Aorta (tissue), 5 donors: ENCODE data around the gene CDH23. TPM values are rescaled to one million over a fixed set of nuclear protein-coding genes. Genes with fewer than 3 reads are reported as not detected.

ENCODE experiments used
- ATAC-seq: fragments of 200-7000 bp; cut with Tn5 transposase; one replicate; pipeline ENCODE4 v1.9.1; 2022; ENCODE audit warnings: moderate library complexity; ENCODE audit not compliant: low FRiP score
- DNase-seq, 2 donors: peaks; one replicate each; pipeline ENCODE4 v3.0.0-alpha.2; 2020
- H3K27ac ChIP-seq, 2 donors: one replicate each; pipeline ENCODE4 v1.5.1; 2013; ENCODE audit warnings: low read length in 2 of 2, mild to moderate bottlenecking in 2 of 2, moderate library complexity in 2 of 2, control low read depth in 1 of 2, inconsistent platforms in 1 of 2, low read depth in 1 of 2
- H3K27me3 ChIP-seq, 2 donors: one replicate each; pipeline ENCODE4 v1.6.1; 2013; ENCODE audit warnings: control low read depth in 1 of 2, low read length in 1 of 2, mild to moderate bottlenecking in 1 of 2, moderate library complexity in 1 of 2; ENCODE audit not compliant: insufficient read depth in 2 of 2, control insufficient read depth in 1 of 2
- H3K36me3 ChIP-seq, 2 donors: one replicate each; pipeline ENCODE4 v1.6.1; 2013; ENCODE audit warnings: control low read depth in 1 of 2, low read length in 1 of 2, mild to moderate bottlenecking in 1 of 2; ENCODE audit not compliant: insufficient read depth in 2 of 2, control insufficient read depth in 1 of 2
- H3K4me1 ChIP-seq, 2 donors: one replicate each; pipeline ENCODE4 v1.6.1; 2013; ENCODE audit warnings: low read length in 2 of 2, control low read depth in 1 of 2, mild to moderate bottlenecking in 1 of 2, moderate library complexity in 1 of 2; ENCODE audit not compliant: insufficient read depth in 2 of 2, control insufficient read depth in 1 of 2
- H3K4me3 ChIP-seq, 2 donors: one replicate each; pipeline ENCODE4 v1.5.1; 2013; ENCODE audit warnings: low read length in 2 of 2, control low read depth in 1 of 2, mild to moderate bottlenecking in 1 of 2
- H3K9me3 ChIP-seq: one replicate; pipeline ENCODE4 v1.6.1; 2013; ENCODE audit warnings: mild to moderate bottlenecking, low read length; ENCODE audit not compliant: control insufficient read depth
- WGBS, 2 donors: extraction: QIAGEN DNeasy Blood & Tissue Kit; methylation state at CpG; one replicate each; pipeline ENCODE4 v1.1.7; 2013; 5-methylcytosine and 5-hydroxymethylcytosine counted together
- intact Hi-C, 2 donors: fragments of 100-400 bp; cut with DNase I; formaldehyde crosslinking; loops; one replicate each; pipeline versions ENCODE4 v1.14.2 to v1.15.0; 2022
- polyA plus RNA-seq, 2 donors: library from polyadenylated mRNA; stranded (reverse); fragments of 200-250 nt; gene quantifications; one replicate each; pipeline ENCODE4 v1.2.3, GENCODE V29; 2013
- total RNA-seq, 2 donors: library from RNA; stranded (reverse); fragmentation: NEBNext Ultra II Directional; extraction: Animal tissue kit (Norgen Biotek cat#: 25700); gene quantifications; one replicate each; pipeline ENCODE4 v1.2.1, GENCODE V29; 2021
- donor health status: healthy with polysubstance abuse.
- donor health status: Bipolar disorder and iron deficiency.
- donor health status: DM: no; HTN: no; CAD: no.
- donor health status: DM: no; HTN: no; CAD: no.
- donor health status: DM: yes; HTN: yes; CAD: no.

The CDH23 gene
- total and polyA plus RNA-seq, 4 donors = 0.50 to 16.6 (median 7.3) TPM

DNA sequence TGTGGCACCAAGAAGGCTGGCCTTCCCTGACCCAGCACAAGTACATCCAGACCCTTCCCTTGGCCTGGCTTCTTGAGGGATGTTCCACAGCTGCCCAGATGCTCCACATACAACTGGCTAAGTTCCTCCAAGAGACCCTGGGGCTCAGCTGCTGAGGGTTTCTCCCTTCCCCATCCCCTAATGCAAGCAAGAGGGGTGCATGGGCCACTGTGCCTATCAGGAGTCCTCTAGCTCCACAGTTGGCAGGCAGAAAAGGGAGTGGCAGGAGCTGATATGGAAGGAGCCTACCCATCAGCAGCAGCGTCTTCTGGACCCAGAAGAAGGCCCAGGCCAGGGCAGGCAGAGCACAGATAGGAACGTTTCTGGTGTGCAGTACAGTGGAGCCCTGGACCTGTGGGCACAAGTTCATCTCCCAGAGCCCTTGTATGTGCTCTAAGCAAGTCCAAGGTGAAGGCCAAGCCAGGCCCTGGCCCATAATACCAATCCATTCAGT is 350.4 kb downstream of the CDH23 start:
- intact Hi-C loops = no loop called here
- H3K36me3 ChIP-seq = peaks cover 0 to 8% of the 10 kb centered on the region in 2 donors
- no peak overlapping the region for H3K4me3 ChIP-seq
- no peaks in the 10 kb centered on the region for H3K27me3 ChIP-seq
- H3K4me1 ChIP-seq = no peaks in the 10 kb centered on the region
- DNase-seq (no peak), ATAC-seq (peak; percentile 3)
- 66 to 84% methylated on average over 2 of the region's 2 CpGs for WGBS, 2 donors
- peaks cover 4% of the 10 kb centered on the region for H3K9me3 ChIP-seq
- H3K27ac ChIP-seq = no peak overlapping the region

DNA sequence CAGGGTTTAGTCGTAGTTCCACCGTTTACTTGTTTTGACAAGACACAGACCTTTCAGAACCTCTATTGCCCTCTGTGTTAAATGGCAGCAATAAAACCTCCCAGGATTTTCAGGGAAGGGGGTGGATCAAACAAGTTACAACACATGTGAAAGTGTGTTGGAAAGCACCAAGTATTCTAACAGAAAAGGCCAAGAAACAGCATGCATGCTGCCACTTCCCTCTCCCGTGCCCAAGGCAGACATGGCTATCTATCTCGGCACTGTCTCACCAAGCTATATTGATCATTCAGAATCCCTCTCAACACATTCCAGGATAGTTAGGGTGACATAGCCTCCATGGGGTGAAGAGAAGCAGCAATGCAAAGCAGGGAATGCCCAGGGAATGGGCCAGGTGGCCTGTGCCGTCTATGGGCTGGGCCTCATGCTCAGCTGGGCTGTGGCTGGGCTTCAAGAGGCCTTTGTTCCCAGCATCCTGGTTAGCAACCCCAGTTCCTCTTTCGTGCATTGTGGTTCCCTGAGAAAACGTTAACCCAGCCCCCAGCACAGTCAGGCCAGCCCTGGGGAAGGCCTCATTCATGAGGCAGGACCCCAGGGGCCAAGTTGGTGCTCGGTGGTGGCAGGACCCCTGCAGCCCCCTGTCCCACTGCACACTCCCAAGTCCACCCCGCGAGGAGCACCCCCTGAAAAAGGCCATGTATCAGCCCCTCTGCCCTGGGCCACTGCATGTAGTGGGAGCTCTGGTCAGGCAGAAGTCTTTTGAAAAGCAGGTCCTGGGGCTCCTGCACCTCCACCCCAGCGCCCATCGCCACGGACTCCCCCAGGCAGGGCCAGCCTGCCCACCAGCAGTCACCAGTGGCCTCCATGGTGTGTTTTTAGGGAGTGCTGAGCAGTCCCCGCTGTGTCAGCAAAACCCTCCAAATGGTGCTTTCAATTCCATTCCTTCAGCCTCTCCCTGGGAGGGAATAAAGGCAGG is 351.1 kb downstream of the CDH23 start:
- ATAC-seq = no peak
- no peaks in the 10 kb centered on the region for H3K27me3 ChIP-seq
- 85 to 87% methylated on average over 14 of the region's 14 CpGs for WGBS, 2 donors
- H3K4me3 ChIP-seq = no peak overlapping the region
- no peak overlapping the region for H3K27ac ChIP-seq
- intact Hi-C loops = no loop called here
- H3K36me3 ChIP-seq = peaks cover 0 to 11% of the 10 kb centered on the region in 2 donors
- H3K9me3 ChIP-seq = no peaks in the 10 kb centered on the region
- peak in 1 of 2 donors; percentile 76 for DNase-seq
- no peaks in the 10 kb centered on the region for H3K4me1 ChIP-seq

DNA sequence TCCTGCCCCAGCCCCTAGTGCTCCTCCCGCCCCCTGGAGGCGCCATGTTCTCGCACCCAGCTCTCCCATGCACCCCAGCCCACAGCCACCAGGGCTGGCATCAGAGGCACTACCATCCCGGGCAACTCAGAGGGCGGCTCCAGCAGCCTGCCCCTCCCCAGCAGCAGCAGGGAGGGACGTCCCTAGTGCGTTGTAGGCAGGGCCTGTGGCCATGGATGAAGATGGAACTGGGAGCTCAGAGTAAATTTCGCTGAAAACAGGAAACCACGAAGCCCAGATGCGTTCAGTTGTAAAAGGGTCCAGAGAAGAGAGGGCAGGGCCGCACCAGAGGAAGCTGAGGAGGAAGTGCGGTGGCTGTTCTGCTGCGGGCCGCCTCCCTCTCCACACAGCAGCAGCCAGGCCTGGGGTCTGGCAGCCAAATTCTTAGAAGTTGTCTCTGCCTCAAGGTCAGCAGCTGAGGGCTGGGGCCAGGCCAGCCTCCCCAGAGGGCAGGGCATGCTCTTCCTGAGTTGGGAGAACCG is 352.0 kb downstream of the CDH23 start:
- intact Hi-C loops = no loop called here
- Histone ChIP-seq H3K9me3 (no peaks in the 10 kb centered on the region), H3K4me1 (no peaks in the 10 kb centered on the region), H3K27ac (no peak overlapping the region), H3K36me3 (peaks cover 0 to 11% of the 10 kb centered on the region in 2 donors), H3K4me3 (no peak overlapping the region), H3K27me3 (no peaks in the 10 kb centered on the region)
- ATAC-seq = peak; percentile 62
- WGBS, 2 donors = 66 to 68% methylated on average over 15 of the region's 15 CpGs
- DNase-seq = peak in 1 of 2 donors; percentile 90

DNA sequence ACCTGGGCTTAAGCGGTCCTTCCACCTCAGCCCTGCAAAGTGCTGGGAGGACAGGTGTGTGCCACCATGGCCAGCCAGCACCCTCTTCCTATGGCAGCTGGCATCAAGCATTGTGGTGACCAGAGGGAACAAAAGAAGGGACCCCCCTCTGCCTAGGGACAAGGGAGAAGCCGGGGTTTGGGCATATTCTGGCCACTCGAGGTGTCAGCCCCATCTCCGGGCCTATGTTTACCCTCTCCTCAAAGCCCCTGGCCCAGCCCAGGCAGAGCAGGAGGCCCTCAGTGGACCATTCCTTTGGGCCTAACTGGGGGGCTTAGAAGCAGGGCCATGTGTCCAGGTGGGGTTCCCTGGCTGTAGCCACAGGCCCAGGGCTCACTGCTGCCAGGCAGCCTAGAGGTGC is 352.7 kb downstream of the CDH23 start:
- Histone ChIP-seq H3K4me1 (no peaks in the 10 kb centered on the region), H3K9me3 (no peaks in the 10 kb centered on the region), H3K27me3 (no peaks in the 10 kb centered on the region), H3K27ac (no peak overlapping the region), H3K4me3 (no peak overlapping the region), H3K36me3 (peaks cover 3 to 11% of the 10 kb centered on the region in 2 donors)
- no peak for DNase-seq
- no peak for ATAC-seq
- WGBS, 2 donors = 93 to 94% methylated on average over 4 of the region's 4 CpGs
- intact Hi-C loops = no loop called here

DNA sequence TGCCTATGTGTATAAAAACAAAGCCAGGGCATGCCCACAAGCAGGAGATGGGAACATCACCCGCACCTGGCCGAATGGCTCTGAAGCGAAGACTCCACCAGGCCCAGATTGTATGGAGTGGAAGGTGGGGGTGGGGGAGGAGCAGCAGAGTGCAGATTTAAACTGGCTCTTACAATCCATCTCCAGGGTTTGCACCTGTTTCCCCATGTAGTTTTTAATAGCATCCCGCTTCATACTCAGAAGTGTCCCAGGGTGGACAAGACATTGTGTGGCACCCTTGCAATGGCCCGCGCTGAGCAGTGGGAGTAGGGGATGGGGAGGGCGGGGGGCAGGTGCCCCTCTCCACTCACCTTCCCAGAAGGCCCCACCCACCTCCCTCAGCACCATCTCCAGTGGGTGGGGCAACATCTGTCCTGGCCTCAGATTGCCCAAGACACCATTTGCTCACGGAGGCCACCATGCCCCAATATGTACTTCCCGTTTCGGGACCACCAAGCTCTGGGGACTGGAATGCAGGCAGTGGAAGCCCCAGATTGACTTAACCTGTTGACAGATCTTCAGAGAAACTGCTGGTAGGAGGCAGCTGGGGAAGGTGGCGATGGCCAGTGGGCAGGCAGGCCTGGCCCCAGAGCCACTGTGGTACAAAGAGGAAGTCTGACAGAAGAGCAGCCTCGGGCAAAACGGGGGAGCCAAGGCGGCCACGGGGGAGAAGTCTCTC is 353.6 kb downstream of the CDH23 start:
- Histone ChIP-seq H3K4me1 (no peaks in the 10 kb centered on the region), H3K4me3 (no peak overlapping the region), H3K36me3 (peaks cover 3 to 11% of the 10 kb centered on the region in 2 donors), H3K27me3 (no peaks in the 10 kb centered on the region), H3K27ac (no peak overlapping the region), H3K9me3 (no peaks in the 10 kb centered on the region)
- no peak for ATAC-seq
- WGBS, 2 donors = 87 to 88% methylated on average over 15 of the region's 15 CpGs
- intact Hi-C loops = no loop called here
- no peak for DNase-seq

DNA sequence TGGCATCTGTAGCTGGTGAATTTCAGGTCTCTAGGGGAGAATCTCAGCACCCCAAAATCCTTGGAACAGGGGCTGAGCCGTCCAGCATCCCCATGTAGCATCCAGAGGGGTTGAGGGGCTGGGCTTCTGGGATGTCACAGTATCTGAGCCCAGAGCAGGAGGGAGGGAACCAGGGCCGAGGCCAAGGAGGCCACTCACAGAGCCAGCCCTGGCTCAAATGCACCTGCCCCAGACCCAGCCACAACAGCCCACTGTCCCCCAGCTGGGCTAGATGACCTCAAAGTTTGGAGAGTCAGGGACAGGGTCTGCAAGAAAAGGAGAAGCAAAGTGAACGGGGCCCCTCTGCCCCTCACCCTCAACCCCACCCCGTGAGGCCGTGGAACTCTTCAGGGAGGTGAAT is 354.3 kb downstream of the CDH23 start:
- 79 to 86% methylated on average over 5 of the region's 5 CpGs for WGBS, 2 donors
- intact Hi-C loops = no loop called here
- ATAC-seq (no peak), DNase-seq (no peak)
- peaks cover 3 to 11% of the 10 kb centered on the region in 2 donors for H3K36me3 ChIP-seq
- H3K9me3 ChIP-seq = no peaks in the 10 kb centered on the region
- H3K27me3 ChIP-seq = no peaks in the 10 kb centered on the region
- no peaks in the 10 kb centered on the region for H3K4me1 ChIP-seq
- H3K27ac ChIP-seq = no peak overlapping the region
- no peak overlapping the region for H3K4me3 ChIP-seq

DNA sequence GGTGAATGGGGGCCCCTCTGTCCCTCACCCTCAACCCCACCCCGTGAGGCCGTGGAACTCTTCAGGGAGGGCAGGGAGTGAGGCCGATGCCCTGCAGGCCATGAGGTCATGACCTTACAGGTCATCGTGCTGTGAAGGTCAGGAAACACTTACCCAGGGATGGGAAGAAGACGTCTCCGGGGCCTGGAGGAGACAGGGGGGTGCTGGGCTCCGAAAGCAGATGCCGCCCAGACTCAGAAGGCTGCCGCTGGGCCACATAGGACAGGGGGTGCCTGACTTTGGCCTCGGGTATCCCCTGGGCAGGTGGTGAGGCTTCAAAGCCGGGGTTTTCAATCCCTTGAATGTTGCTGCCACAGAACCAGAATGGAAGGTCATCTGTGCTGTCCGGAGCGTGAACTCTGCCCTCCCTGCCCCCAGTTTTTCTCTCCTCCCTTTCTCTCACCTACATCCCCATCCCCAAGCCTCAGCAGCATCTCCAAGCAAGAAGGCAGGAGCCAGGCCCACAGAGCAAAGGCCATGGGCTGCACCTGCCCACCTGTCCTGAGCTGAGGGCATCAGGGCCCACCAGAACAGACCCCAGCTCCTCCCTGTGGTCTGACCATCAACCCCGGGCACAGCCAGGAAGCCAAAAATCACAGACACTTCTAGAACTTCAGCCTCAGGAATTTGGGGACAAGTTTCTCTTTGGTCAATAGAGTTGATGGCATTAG is 354.9 kb downstream of the CDH23 start:
- peaks cover 3 to 11% of the 10 kb centered on the region in 2 donors for H3K36me3 ChIP-seq
- no peak overlapping the region for H3K27ac ChIP-seq
- 81% methylated on average over 14 of the region's 14 CpGs for WGBS, 2 donors
- H3K9me3 ChIP-seq = no peaks in the 10 kb centered on the region
- DNase-seq (peak in 1 of 2 donors; percentile 68), ATAC-seq (no peak)
- no peaks in the 10 kb centered on the region for H3K4me1 ChIP-seq
- H3K4me3 ChIP-seq = no peak overlapping the region
- no peaks in the 10 kb centered on the region for H3K27me3 ChIP-seq
- intact Hi-C loops = no loop called here

DNA sequence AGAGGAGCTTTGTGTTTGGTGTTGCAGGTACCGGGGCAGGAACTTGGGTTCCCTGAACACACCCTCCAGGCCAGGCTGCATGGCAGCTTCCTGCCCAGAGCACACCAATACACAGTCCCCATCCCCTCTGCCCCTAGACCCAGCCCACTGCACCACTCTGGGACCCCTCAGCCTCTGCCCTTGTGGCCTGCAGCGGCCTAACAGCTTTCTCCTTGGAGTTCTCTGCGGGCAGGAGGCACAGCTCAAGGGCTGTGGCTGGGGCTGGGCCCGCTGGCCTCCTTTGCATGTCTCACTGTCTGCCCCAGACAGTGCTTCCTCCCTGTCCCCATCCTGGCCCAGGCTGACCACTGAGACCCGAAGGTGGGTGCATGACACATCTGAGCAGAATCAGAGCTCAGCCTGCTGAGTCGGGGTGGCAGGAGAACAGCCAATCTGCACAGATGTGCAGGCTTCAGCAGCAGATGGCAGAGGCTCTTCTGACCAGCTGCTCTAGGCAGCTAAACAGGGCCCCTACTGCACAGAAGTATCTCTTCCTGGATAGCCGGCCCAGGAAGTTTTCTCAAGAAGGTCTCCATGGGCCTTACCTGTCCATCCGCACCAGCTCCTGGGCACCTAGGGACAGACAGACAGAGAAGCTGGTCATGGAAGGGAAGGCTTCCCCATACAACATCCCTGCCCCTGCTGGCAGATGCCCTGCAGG is 355.8 kb downstream of the CDH23 start:
- H3K27me3 ChIP-seq = no peaks in the 10 kb centered on the region
- H3K4me1 ChIP-seq = no peaks in the 10 kb centered on the region
- no peak overlapping the region for H3K27ac ChIP-seq
- DNase-seq (no peak), ATAC-seq (no peak)
- H3K4me3 ChIP-seq = no peak overlapping the region
- WGBS, 2 donors = 82 to 93% methylated on average over 8 of the region's 8 CpGs
- intact Hi-C loops = no loop called here
- no peaks in the 10 kb centered on the region for H3K9me3 ChIP-seq
- H3K36me3 ChIP-seq = peaks cover 3 to 13% of the 10 kb centered on the region in 2 donors
